ENCODE measurements around the gene KIF20A. TPM values are rescaled to one million over a fixed set of nuclear protein-coding genes. Genes with fewer than 3 reads are reported as not detected.

Gene KIF20A
- total and polyA plus RNA-seq, 2 donors (not counting 1 experiment from before 2014, with no cell fraction given) = 0.13 to 0.47 TPM

- H4K20me1 ChIP-seq (ENCODE audit: control insufficient read depth, insufficient read depth, low read length, poor library complexity, severe bottlenecking) = no peaks in the 10 kb centered on the region
- H3K9ac ChIP-seq (ENCODE audit: low read length) = no peak overlapping the region
- H3K4me2 ChIP-seq (replicated peaks; ENCODE audit: low read depth, low read length, poor library complexity, severe bottlenecking) = no peak overlapping the region
- CTCF ChIA-PET = no interaction called here
- H3K27ac ChIP-seq (ENCODE audit: low read length in 2 of 2) = no peak overlapping the region
- H3K27me3 ChIP-seq (replicated peaks in 1 of 4; ENCODE audit: control extremely low read depth in 1 of 4, control insufficient read depth in 3 of 4, insufficient read depth in 4 of 4, low read length in 3 of 4) = peaks cover 0 to 16% (median 9%) of the 10 kb centered on the region in 4 experiments
- WGBS (ENCODE audit: insufficient coverage) = no CpG with 5 or more reads among the region's 2 CpGs
- H3K4me1 Mint-ChIP-seq = peaks cover 2% of the 10 kb centered on the region
- no peak overlapping the region for H3K27ac Mint-ChIP-seq
- ATAC-seq (ENCODE audit: low read depth) = no peak
- peaks cover 26% of the 10 kb centered on the region for H3K27me3 Mint-ChIP-seq
- intact Hi-C loops (cut with micrococcal nuclease) = no loop called here
- no peaks in the 10 kb centered on the region for H3K4me1 ChIP-seq (ENCODE audit: control insufficient read depth in 2 of 2, insufficient read depth in 2 of 2, low read length in 2 of 2)
- no peak overlapping the region for H2AFZ ChIP-seq (ENCODE audit: insufficient read depth, low read depth, low read length, poor library complexity, severe bottlenecking)
- no peak overlapping the region for H3K4me3 ChIP-seq (ENCODE audit: control extremely low read depth in 1 of 5, extremely low read depth in 1 of 5, insufficient read depth in 1 of 5, low read depth in 2 of 5, low read length in 4 of 5)
- POLR2A ChIA-PET = no interaction called here
- no peak for TF ChIP-seq CTCF (IDR thresholded peaks at IDR 0.05)
- no peak for TF ChIP-seq EZH2 (IDR thresholded peaks at IDR 0.05; ENCODE audit: borderline replicate concordance, insufficient read depth, low read depth, low read length, poor library complexity, severe bottlenecking)
- H3K4me3 Mint-ChIP-seq = no peak overlapping the region
- no peaks in the 10 kb centered on the region for H3K79me2 ChIP-seq (ENCODE audit: control insufficient read depth, insufficient read depth, low read length)
- H3K9me3 Mint-ChIP-seq (ENCODE audit: insufficient read depth) = no peaks in the 10 kb centered on the region
- no peak for DNase-seq
- no peaks in the 10 kb centered on the region for H3K36me3 ChIP-seq (replicated peaks in 1 of 2; ENCODE audit: control extremely low read depth in 1 of 2, control insufficient read depth in 1 of 2, extremely low read depth in 1 of 2, insufficient read depth in 2 of 2, low read length in 1 of 2)
- H3K9me3 ChIP-seq (ENCODE audit: control extremely low read depth in 1 of 3, control insufficient read depth in 2 of 3, insufficient read depth in 1 of 3, low read length in 2 of 3) = no peaks in the 10 kb centered on the region
Measured at GRCh38 chr5:138234651-138235050, 55.7 kb downstream of the KIF20A start.

Other genes with a start within 250 kb of the KIF20A start
- 118 and 127 TPM in 2 replicates for gene FAM13B, start 146.0 kb upstream of the KIF20A start, total RNA-seq
- 17.3 and 24.9 TPM in 2 replicates for gene FAM13B, start 146.0 kb upstream of the KIF20A start, polyA plus RNA-seq
- not detected in 2 replicates for gene WNT8A, start 95.1 kb upstream of the KIF20A start, total RNA-seq
- not detected in 2 replicates for gene WNT8A, start 95.1 kb upstream of the KIF20A start, polyA plus RNA-seq
- not detected in 2 replicates for gene NME5, start 39.7 kb upstream of the KIF20A start, total RNA-seq
- gene NME5, start 39.7 kb upstream of the KIF20A start, polyA plus RNA-seq = not detected in 2 replicates
- 98.9 and 114 TPM in 2 replicates for gene BRD8, start 482 bp upstream of the KIF20A start, total RNA-seq
- gene BRD8, start 482 bp upstream of the KIF20A start, polyA plus RNA-seq = 22.9 and 24.8 TPM in 2 replicates
- 29.7 and 35.4 TPM in 2 replicates for gene CDC23, start 34.2 kb downstream of the KIF20A start, total RNA-seq
- 11.8 and 18.3 TPM in 2 replicates for gene CDC23, start 34.2 kb downstream of the KIF20A start, polyA plus RNA-seq
- gene GFRA3, start 95.5 kb downstream of the KIF20A start, total RNA-seq = not detected in 2 replicates
- gene GFRA3, start 95.5 kb downstream of the KIF20A start, polyA plus RNA-seq = not detected in 2 replicates
- gene CDC25C, start 152.7 kb downstream of the KIF20A start, total RNA-seq = not detected in 2 replicates
- gene CDC25C, start 152.7 kb downstream of the KIF20A start, polyA plus RNA-seq = 0.03 TPM in 1 of 2 replicates, not detected in the other
- gene FAM53C, start 159.2 kb downstream of the KIF20A start, total RNA-seq = 29.3 and 29.8 TPM in 2 replicates
- gene FAM53C, start 159.2 kb downstream of the KIF20A start, polyA plus RNA-seq = 44.9 and 62.9 TPM in 2 replicates
- gene KDM3B, start 173.6 kb downstream of the KIF20A start, total RNA-seq = 99.9 and 110 TPM in 2 replicates
- 41.8 and 59.8 TPM in 2 replicates for gene KDM3B, start 173.6 kb downstream of the KIF20A start, polyA plus RNA-seq

Data from B cell (primary cell).